Left colon (tissue), 2 donors: Measurements from ENCODE around the gene DCXR. TPM values are rescaled to one million over a fixed set of nuclear protein-coding genes. Genes with fewer than 3 reads are reported as not detected.

Experiments
- ATAC-seq: fragments of 200-7000 bp; cut with Tn5 transposase; one replicate; pipeline ENCODE4 v1.9.1; 2020; ENCODE audit warnings: mild to moderate bottlenecking, moderate library complexity
- DNase-seq, 2 donors: peaks; one replicate each; pipeline ENCODE4 v3.0.0-alpha.2; 2020
- intact Hi-C, 2 donors: fragments of 100-400 bp; cut with DNase I in 1 of 2; cut with micrococcal nuclease in 1 of 2; formaldehyde crosslinking; loops; one replicate each; pipeline versions ENCODE4 v1.11.2 to v1.14.0; 2022; cut with DNase I, micrococcal nuclease
- total RNA-seq, 2 donors: library from RNA; stranded (reverse); fragmentation: NEBNext Ultra II Directional; extraction: Animal tissue kit (Norgen Biotek cat#: 25700); gene quantifications; one replicate each; pipeline ENCODE4 v1.2.1, GENCODE V29; 2021
- donor health status: DM: no; HTN: no; CAD: no.
- donor health status: DM: yes; HTN: yes; CAD: no.

DCXR gene
- total RNA-seq, 2 donors from 2014 or later: 111 to 137 TPM

DNA sequence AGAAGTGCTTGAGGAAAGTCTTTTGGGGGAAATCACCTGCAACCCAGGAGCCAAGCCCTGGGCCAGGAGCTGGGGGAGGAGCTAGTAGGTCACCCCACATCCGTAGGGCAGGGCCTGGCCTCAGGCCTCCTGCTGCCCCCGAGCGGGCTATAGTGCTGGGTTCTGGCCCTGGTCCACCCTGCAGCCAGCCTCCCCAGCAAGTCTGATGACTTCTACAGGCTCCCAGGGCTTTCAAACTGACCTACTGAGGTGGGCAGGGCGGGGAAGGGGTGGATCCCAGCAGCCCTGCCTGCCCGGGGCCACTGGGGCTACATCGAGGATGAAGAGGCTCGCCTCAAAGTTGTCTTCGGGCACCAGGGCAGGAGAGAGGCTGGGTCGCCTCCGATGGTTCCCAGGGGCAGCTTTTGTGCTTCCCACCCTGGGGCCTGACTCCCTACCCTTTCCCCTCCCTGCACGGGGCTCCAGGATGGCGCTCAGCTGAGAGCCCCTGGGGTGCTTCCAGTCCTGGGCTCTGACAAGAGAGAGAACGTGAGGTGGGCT, 19.8 kb downstream of the DCXR start:
- DNase-seq: no peak
- intact Hi-C loops: loop anchor here in 1 of 2 donors (5.0 kb wide), 1 partner anchor 50 kb away; no protein-coding TSS in a partner anchor
- no peak for ATAC-seq

DNA sequence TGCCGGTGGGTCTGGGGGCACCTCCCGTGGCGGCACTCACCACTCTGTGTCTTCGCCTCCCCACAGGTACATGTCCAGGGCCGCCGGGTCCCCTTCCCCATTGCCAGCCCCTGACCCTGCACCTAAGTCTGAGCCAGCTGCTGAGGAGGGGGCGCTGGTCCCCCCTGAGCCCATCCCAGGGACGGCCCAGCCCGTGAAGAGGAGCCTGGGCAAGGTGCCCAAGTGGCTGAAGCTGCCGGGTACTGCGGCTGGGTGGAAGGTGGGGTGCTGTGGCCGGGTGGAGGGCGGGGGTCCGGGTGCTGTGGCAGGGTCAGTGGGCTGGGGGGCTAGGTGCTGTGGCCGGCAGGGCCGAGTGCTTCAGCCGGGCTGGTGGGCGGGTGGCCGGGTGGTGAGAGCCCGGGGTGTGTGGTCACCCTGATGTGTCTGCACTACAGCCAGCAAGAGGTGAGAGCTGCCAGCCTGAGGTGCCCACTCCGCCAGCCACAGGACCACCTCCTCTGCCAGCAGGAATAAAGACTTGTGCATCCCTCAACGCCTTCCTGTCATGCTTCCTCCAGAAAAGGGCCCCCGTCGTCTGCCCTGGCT, 20.5 kb downstream of the DCXR start:
- intact Hi-C loops: loop anchor here in 1 of 2 donors (5.0 kb wide), 1 partner anchor 50 kb away; no protein-coding TSS in a partner anchor
- DNase-seq: no peak
- no peak for ATAC-seq

DNA sequence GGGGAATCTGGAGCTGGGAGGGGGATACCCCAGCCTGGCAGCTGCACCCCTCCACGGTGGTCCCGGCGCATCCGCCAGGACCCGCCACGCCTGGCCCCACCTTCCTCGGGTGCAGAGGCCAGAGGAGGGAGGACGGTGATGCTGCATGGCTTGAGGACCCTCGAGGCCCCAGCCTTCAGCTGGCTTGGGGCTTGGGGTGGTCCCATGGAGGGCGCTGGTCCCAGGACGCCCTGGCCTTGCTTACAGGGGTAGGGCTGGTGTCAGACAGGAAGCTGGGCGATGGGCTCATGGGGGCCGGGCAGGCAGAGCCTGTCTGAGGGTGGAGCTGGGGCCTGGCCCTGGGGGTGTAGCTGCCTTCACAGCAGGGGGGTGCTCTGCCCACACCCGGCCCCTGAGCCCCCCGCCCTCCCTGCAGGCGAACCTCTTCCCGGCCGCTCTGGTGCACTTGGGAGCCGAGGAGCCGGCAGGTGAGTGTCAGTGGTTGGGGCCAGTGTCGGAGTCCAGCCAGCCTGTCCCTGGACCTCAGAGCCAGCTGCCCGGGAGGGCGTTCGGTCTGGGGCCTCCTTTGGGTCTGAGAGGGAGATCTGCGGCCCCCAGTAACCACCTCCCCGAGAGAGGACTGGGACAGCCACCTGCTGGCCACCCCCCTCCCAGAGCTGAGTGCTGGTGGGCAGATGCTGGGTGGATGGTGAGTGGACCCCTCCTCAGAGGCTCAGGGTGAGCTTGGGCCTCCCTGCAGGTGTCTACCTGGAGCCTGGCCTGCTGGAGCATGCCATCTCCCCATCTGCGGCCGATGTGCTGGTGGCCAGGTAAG, 21.2 kb downstream of the DCXR start:
- ATAC-seq: no peak
- intact Hi-C loops: loop anchor here in 1 of 2 donors (5.0 kb wide), 1 partner anchor 49 kb away; no protein-coding TSS in a partner anchor
- DNase-seq: no peak

DNA sequence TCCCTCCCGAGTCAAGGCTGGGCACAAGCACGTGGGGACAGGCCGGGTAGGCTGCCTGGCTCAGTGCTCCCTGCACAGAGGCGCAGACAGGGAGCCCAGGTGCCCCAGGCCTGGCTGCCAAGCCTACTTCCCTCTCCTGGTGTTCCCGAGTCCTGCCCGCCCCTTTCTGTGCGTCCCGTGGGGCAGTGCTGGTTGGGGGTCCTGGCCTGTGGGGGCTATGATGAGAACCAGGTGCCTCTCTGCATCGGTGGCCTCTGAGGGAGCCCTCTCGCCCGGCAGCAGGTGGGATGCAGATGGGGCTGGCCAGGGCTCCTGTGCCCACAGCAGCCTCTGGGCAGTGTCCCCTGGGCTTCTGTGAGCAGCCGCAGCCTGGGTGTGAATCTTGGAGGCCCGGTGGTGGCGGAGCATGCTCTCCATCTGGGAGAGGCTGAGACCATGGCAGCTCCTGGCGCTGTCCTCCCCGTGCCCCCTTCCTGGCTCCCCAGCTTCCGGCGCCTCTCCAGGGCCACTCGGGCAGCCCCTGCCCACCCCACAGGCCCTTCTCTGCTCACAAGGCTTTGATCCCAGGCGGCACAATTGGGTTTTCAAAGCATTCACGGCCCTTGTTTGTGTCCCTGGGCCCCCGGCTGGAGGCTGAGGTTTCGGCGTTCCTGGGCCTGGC, 22.1 kb downstream of the DCXR start:
- intact Hi-C loops: loop anchor here in 1 of 2 donors (5.0 kb wide), 1 partner anchor 48 kb away; no protein-coding TSS in a partner anchor
- no peak for ATAC-seq
- DNase-seq: no peak

DNA sequence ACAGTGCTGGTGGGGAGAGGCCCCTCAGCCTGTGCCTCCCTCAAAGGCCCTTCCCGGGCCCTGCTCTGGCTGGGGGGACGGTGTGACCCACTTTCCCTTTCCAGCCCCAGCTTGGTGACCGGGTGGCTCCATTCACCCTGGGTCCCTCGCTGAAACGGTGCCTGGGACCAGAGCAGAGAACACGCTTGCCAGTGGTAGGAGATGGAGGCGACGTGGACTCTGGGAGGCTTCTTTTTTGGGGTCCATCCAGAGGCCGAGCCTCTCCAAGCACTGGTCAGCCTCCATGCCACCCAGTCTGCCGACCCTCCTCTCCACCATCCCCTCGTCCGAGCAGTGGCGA, 22.6 kb downstream of the DCXR start:
- no peak for ATAC-seq
- intact Hi-C loops: loop anchor here in 1 of 2 donors (5.0 kb wide), 1 partner anchor 48 kb away; no protein-coding TSS in a partner anchor

DNA sequence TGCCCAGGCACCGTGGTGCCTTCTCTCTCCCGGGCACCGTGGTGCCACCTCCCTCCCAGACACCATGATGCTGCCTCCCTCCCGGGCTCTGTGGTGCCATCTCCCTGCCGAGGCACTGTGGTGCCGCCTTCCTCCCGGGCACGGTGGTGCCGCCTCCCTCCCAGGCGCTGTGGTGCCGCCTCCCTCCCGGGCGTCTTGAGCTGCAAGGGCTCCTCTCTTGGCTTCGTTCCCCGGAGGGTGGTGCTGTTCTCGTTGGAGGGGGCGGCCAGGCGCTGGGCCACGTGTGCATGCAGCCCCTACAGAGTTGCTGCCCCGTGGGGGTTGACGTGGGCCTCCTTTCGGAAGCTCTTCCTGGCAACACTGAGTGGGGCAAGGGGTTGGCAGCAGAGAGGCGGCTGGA, 23.1 kb downstream of the DCXR start:
- ATAC-seq (peak; percentile 53), DNase-seq (no peak)
- intact Hi-C loops: no loop called here

More for the DNA sequence above, 22.6 kb downstream of the DCXR start:
- DNase-seq: no peak

DNA sequence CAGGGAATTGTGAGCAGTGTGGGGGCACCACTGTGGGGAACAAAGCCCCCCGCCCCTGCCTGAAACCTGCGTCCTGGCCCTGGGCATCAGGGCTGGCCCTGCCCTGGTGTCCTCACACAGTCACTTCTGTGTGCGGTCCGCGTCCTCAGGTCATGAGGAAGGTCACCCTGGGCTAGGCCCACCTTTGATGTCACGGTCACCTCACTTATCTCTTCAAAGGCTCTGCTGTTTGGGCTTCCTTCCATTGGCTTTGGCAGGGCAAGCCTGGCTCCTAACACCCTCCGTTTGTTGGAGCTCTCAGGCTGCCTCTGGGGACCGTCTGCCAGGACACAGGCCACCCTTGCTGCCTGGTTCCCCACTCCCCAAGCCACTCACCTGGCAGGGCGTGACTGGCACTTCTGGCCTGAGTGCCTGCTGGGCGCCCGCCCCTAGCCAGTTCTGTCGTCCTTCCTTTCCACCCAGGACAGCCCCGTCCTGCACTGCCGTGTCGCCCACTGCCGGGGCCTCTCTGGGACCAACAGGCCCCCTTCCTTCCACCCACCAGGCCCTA, 23.6 kb downstream of the DCXR start:
- DNase-seq: no peak
- intact Hi-C loops: no loop called here
- ATAC-seq: no peak

DNA sequence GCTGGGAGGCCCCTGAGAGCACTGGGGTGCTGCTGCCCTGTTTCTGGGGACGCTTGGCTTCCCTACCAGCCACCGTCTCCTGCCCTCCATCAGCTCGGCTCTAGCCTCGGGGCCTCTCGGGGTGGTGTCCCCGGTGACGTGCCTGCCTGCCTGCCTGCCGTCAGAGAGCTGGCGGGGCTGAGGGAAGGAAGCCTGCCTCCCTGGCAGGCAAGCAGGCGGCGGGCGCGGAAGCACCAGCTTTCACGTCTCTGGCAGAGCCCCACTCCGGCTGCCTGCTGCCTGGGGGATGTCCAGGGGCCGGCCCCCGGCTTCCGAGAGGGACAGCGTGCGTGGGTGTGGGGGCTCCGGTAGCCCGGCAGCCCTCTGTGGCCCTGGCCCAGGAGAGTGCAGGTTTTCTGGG, 24.2 kb downstream of the DCXR start:
- ATAC-seq: no peak
- no peak for DNase-seq
- intact Hi-C loops: no loop called here

DNA sequence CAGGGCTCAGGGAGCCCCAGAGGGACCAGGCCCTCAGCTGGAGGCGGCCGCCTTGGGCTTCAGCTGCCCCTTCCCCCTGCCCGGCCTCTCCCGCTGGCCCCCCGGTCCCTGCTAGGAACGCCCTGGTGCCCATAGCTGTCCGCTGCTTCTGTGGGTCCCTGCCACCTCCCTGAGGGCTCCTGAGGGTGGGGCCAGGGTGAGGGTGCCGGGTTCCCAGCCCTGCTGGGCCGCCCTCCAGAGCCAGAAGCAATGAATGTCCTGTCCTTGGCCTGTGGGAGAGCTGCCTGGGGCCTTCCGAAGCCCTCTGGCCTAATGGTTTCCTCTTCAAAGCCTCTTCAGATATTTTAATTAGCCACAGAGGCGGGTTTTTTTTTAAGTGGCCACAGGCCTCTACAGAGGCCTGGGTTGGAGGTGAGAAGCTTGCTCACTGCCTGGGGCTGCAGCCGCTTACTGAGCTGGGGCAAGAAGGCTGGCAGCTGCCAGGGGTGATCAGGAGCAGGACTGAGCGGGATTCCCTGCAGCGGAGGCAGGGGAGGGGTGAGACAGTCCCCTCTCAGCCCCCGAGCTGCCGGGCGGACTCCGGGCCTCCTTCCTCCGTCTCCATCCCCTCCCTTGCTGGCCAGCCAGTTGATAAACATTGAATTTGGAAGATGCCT, 24.7 kb downstream of the DCXR start:
- ATAC-seq: no peak
- DNase-seq: no peak
- intact Hi-C loops: no loop called here

DNA sequence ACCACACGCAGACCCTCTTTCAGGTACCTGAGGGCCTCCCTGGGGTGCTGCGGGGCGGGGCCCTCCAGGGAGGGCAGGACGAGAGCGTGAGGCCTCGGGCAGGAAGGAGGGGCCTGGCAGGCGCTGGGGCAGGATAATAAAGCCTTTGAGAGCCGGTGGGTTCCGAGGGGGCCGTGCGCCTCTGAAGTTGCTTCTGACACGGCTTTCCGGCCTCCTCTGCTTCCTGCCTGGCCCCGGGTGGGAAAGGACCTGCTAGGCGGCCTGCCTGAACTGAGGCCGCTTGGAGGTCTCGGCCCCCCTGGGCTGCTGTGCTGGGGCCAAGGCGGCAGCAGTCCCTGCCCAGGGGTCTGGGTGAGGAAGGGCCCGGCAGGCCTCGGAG, 25.2 kb downstream of the DCXR start:
- intact Hi-C loops: no loop called here
- ATAC-seq (no peak), DNase-seq (no peak)

DNA sequence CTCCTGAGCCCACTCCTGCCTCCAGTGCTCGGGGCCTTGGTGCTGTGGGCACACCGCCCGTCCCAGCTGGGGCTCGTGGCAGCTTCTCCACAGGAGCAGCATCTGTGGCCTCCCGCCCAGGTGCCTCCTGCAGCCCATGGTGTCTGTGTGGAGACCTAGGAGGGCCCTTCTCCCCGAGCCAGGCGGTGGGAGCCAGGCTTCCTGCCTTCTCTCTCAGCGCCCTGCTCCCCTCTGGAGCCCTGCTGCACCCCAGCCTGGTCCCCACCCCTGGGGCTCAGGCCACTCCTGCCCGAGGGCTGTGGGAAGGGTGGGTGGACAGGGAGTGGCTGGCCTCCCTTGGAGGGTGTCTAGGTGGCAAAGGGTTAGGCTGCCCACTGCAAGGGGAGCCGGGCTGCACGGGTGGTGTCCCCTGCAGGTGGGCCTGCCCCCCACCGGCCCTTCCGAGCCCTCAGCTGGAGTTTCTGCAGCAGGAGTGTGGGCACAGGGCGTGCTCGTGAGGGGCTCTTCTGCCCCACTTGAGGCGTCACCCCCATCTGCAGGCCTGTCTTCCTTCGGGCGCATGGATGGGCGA, 25.8 kb downstream of the DCXR start:
- DNase-seq (no peak), ATAC-seq (no peak)
- intact Hi-C loops: no loop called here

DNA sequence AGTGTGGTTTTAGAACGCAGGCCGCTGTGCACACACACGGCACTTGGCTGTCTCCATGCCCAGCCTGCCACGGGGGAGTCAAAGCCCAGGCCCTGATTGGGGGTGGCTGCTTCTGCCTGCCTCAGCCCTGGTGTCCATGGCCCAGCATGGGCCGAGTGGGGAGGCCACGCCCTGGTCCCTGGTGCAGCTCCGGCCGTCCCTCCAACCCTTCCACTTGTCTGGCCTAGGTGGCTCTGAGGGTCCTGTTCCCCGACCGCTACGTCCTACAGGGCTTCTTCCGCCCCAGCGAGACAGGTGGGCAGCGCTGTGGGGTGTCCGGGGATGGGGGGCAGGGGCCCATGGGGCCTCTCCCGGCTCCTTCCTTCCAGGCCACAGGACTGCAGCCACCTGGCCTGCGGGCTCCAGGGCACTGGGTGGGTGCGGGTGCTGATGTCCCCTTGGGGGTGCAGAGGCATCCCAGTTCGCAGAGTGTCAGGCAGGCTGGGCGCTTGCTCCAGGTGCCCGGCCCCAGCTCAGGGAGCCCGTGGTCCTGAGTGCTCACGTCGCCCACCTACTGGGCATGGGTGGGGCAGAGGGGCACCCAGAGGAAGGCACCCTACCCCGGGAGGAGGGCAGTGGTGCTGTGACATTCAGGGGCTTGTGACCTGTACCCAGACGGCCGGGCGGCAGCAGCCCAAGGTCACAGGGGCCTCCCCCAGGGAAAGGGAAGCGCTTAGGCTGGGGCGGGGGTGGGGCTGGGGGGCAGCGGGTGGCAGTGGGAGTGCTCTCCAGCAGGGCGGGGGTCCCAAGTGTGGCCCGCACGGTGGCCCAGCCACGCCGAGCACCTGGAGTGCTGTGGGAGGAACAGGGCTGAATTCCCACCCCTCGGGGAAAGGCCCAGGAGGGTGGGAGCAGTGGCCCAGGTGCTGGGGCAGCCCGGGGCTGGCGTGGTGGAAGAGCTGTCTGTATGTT, 26.6 kb downstream of the DCXR start:
- DNase-seq (no peak), ATAC-seq (no peak)
- intact Hi-C loops: no loop called here

DNA sequence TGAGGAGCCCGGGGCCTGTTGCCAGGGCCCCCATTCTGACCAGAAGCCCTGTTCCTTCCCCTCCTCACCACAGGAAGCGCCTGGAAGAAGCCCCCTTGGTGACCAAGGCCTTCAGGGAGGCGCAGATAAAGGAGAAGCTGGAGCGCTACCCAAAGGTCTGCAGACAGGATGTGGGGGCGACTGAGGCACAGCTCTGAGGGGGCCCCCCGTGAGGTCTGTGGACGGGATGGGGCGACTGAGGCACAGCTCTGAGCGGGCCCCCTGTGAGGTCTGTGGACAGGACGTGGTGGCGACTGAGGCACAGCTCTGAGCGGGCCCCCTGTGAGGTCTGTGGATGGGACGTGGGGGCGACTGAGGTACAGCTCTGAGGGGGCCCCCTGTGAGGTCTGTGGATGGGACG, 28.1 kb downstream of the DCXR start:
- intact Hi-C loops: no loop called here
- ATAC-seq: no peak

DNA sequence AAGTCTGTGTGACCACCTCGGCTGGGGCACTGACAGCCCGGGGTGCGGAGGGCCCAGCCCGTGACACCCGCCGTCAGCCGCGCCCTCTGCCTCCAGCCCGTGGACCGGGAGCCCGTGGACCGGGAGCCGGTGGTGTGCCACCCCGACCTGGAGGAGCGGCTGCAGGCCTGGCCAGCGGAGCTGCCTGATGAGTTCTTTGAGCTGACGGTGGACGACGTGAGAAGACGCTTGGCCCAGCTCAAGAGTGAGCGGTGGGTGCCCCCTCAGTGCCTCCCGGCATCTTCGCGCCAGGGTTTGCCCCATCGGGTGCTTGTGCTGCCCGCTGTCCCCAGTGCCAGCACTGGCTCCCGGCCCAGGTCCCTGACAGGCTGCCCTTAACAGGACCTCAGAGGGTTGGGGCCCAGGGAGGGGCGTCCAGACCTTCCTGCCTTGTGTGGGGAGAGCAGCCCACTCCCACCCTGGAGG, 28.5 kb downstream of the DCXR start:
- no peak for DNase-seq
- intact Hi-C loops: no loop called here
- ATAC-seq: no peak

More for the DNA sequence above, 28.1 kb downstream of the DCXR start:
- DNase-seq: no peak

DNA sequence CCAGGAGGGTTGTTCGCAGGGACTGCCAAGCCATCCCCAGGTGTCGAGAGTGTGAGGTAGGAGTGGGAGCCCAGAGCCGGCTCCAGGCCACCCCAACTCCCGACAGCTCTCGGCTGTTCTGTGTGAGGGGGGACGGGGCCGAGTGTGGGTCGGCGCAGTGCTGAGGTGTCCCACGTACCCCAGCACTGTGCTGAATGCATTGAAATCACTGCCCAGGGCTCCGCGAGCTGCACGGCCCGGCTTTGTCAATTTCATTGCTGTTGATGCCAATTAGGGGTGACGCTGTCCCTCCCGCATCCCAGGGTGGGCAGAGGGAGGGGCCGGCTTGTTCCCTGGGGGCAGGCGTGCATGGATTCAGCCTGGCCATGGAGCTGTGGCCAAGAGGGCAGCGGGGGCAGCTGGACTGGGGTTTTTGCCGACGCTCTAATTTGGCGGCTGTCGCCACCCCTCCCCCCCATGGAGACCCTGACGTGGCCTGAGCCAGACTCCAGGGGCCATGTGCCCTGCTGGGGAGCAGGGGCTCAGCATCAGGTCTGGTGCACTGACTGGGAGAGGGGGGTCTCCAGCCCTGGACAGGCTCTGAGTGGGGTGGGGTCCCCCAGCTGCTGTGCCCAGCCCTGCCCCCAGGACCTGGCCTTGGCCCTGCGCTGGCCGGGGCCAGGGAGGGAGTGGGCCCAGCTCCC, 29.1 kb downstream of the DCXR start:
- intact Hi-C loops: no loop called here
- ATAC-seq: no peak
- no peak for DNase-seq

DNA sequence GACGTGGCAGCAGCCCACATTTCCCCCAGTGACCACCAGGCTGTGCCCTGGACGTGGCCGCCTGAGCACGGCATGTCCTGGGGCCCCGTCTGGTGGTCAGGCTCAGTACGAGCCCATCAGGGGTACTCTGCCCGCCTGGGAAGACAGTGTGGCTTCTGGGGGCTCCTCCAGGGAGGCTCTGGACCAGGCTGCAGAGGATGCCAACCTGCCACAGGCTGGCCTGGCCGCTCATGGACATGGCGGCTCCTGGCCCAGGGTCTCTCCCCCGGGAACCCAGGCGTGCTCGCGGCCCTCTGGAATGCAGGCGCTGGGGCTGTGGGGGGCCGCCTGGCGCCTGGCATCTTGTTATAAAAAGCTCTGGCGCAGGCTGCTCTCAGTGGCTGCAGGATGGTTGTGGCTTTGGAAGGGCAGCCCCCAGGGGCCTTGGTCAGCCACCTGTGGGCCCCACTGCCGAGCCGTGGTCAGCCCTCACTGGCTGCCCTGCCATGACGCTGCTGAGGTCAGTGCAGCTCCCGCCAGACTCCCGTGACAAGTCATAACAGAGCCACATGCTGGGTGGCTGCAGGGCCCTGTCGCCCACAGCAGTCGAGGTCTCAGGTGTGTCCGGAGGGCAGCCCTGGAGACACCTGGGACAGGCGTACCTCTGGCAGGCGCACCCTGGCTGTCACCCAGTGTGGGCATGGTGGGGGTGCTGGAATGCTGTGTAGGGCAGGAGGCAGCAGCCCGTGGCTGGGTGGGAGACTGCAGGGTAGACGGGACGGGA, 29.8 kb downstream of the DCXR start:
- intact Hi-C loops: no loop called here
- ATAC-seq: no peak
- DNase-seq: no peak
